Keratinocyte (primary cell): ENCODE data around the gene SGK2.

Experiments used
- EZH2 ChIP-seq: IDR thresholded peaks from one replicate; pipeline ENCODE4 v1.6.1; 2012; ENCODE audit warnings: inconsistent platforms, mild to moderate bottlenecking, low read length, moderate library complexity
- TF ChIP-seq, protein P1 (sequence below), 3 experiments: IDR thresholded peaks in 1 of 3; conservative IDR thresholded peaks in 1 of 3; optimal IDR thresholded peaks in 1 of 3; 2 replicates in 2 of 3; 3 replicates in 1 of 3; pipeline versions ENCODE3 to v1.5.1; 2011; ENCODE audit warnings: low read length in 3 of 3, mild to moderate bottlenecking in 3 of 3, moderate library complexity in 2 of 3, control low read depth in 1 of 3, inconsistent platforms in 1 of 3; ENCODE audit not compliant: insufficient read depth in 2 of 3; ENCODE audit errors: extremely low read depth in 1 of 3

GRCh38 chr20:43529051-43529450 is 29.8 kb upstream of the SGK2 start:
- TF ChIP-seq, protein P1, sequence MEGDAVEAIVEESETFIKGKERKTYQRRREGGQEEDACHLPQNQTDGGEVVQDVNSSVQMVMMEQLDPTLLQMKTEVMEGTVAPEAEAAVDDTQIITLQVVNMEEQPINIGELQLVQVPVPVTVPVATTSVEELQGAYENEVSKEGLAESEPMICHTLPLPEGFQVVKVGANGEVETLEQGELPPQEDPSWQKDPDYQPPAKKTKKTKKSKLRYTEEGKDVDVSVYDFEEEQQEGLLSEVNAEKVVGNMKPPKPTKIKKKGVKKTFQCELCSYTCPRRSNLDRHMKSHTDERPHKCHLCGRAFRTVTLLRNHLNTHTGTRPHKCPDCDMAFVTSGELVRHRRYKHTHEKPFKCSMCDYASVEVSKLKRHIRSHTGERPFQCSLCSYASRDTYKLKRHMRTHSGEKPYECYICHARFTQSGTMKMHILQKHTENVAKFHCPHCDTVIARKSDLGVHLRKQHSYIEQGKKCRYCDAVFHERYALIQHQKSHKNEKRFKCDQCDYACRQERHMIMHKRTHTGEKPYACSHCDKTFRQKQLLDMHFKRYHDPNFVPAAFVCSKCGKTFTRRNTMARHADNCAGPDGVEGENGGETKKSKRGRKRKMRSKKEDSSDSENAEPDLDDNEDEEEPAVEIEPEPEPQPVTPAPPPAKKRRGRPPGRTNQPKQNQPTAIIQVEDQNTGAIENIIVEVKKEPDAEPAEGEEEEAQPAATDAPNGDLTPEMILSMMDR (optimal IDR thresholded peaks at IDR 0.05 in 1 of 3, IDR thresholded peaks at IDR 0.05 in 1 of 3, conservative IDR thresholded peaks at IDR 0.05 in 1 of 3; ENCODE audit: extremely low read depth in 1 of 3, insufficient read depth in 2 of 3, low read length in 3 of 3) = no peak
- no peak for TF ChIP-seq EZH2
